ENCODE measurements around the gene EBI3. TPM values are rescaled to one million over a fixed set of nuclear protein-coding genes. Genes with fewer than 3 reads are reported as not detected.
"Not testable (repeated sequence)": the region's sequence is repeated elsewhere in the genome, so short reads cannot be mapped to it uniquely, and the experiment has no call there.

Gene EBI3
- total RNA-seq, 2 donors from 2014 or later = not detected

GRCh38 chr19:4228765-4229178, 551 bp upstream of the EBI3 start:
- H3K9ac ChIP-seq (ENCODE audit: extremely low read depth, low read length, poor library complexity, severe bottlenecking) = no peak overlapping the region

GRCh38 chr19:4230237-4230636, 914 bp downstream of the EBI3 start:
- not testable (repeated sequence) for H3K4me1 Mint-ChIP-seq; H3K27ac Mint-ChIP-seq; H3K9ac ChIP-seq (ENCODE audit: extremely low read depth, low read length, poor library complexity, severe bottlenecking); H3K36me3 Mint-ChIP-seq (ENCODE audit: low read depth); H3K27ac ChIP-seq (ENCODE audit: low read depth, low read length); H3K27me3 ChIP-seq (ENCODE audit: control insufficient read depth, insufficient read depth, low read length, poor library complexity, severe bottlenecking); H3K27me3 Mint-ChIP-seq (ENCODE audit: insufficient read depth); H3K4me1 ChIP-seq (ENCODE audit: control insufficient read depth, insufficient read depth, low read length); H3K9me3 ChIP-seq (ENCODE audit: control insufficient read depth, low read length); H3K36me3 ChIP-seq (ENCODE audit: control insufficient read depth, insufficient read depth, low read length); DNase-seq; H3K4me3 Mint-ChIP-seq; H3K4me3 ChIP-seq (ENCODE audit: low read length); H3K9me3 Mint-ChIP-seq
- 85% methylated on average over 6 of the region's 6 CpGs; no CpG with 5 or more reads in 1 of the 2 experiments for WGBS, 2 experiments (ENCODE audit: insufficient coverage in 1 of 2, insufficient read length in 1 of 2)

More at GRCh38 chr19:4228765-4229178, 551 bp upstream of the EBI3 start:
- Mint-ChIP-seq H3K4me3 (no peak overlapping the region), H3K27ac (no peak overlapping the region), H3K9me3 (no peaks in the 10 kb centered on the region), H3K36me3 (ENCODE audit: low read depth) (no peaks in the 10 kb centered on the region), H3K27me3 (ENCODE audit: insufficient read depth) (peaks cover 2% of the 10 kb centered on the region), H3K4me1 (no peaks in the 10 kb centered on the region)
- DNase-seq = no peak
- Histone ChIP-seq H3K4me1 (ENCODE audit: control insufficient read depth, insufficient read depth, low read length) (no peaks in the 10 kb centered on the region), H3K27me3 (ENCODE audit: control insufficient read depth, insufficient read depth, low read length, poor library complexity, severe bottlenecking) (no peaks in the 10 kb centered on the region), H3K27ac (ENCODE audit: low read depth, low read length) (no peak overlapping the region), H3K4me3 (ENCODE audit: low read length) (no peak overlapping the region), H3K9me3 (ENCODE audit: control insufficient read depth, low read length) (no peaks in the 10 kb centered on the region), H3K36me3 (ENCODE audit: control insufficient read depth, insufficient read depth, low read length) (no peaks in the 10 kb centered on the region)
- WGBS, 2 experiments (ENCODE audit: insufficient coverage in 1 of 2, insufficient read length in 1 of 2) = 83 to 94% methylated on average over 2 of the region's 2 CpGs
- no peak for TF ChIP-seq CTCF (conservative IDR thresholded peaks at IDR 0.05)

- not testable (repeated sequence) for H3K4me3 ChIP-seq (ENCODE audit: low read length); H3K9me3 Mint-ChIP-seq; H3K27ac Mint-ChIP-seq; H3K27me3 Mint-ChIP-seq (ENCODE audit: insufficient read depth); H3K4me1 ChIP-seq (ENCODE audit: control insufficient read depth, insufficient read depth, low read length); H3K9me3 ChIP-seq (ENCODE audit: control insufficient read depth, low read length); H3K27me3 ChIP-seq (ENCODE audit: control insufficient read depth, insufficient read depth, low read length, poor library complexity, severe bottlenecking); H3K9ac ChIP-seq (ENCODE audit: extremely low read depth, low read length, poor library complexity, severe bottlenecking); H3K4me3 Mint-ChIP-seq; H3K27ac ChIP-seq (ENCODE audit: low read depth, low read length); H3K36me3 Mint-ChIP-seq (ENCODE audit: low read depth); DNase-seq; H3K4me1 Mint-ChIP-seq; H3K36me3 ChIP-seq (ENCODE audit: control insufficient read depth, insufficient read depth, low read length)
- 93 to 95% methylated on average over 5 to 6 of the region's 6 CpGs for WGBS, 2 experiments (ENCODE audit: insufficient coverage in 1 of 2, insufficient read length in 1 of 2)
These were observed 2.2 kb downstream of the EBI3 start for GRCh38 chr19:4231521-4231920.

- not testable (repeated sequence) for H3K27ac ChIP-seq (ENCODE audit: low read depth, low read length); H3K4me3 Mint-ChIP-seq; H3K27me3 Mint-ChIP-seq (ENCODE audit: insufficient read depth); H3K9ac ChIP-seq (ENCODE audit: extremely low read depth, low read length, poor library complexity, severe bottlenecking); DNase-seq; H3K9me3 Mint-ChIP-seq; H3K36me3 ChIP-seq (ENCODE audit: control insufficient read depth, insufficient read depth, low read length); H3K4me1 ChIP-seq (ENCODE audit: control insufficient read depth, insufficient read depth, low read length); H3K27ac Mint-ChIP-seq; H3K4me3 ChIP-seq (ENCODE audit: low read length); H3K27me3 ChIP-seq (ENCODE audit: control insufficient read depth, insufficient read depth, low read length, poor library complexity, severe bottlenecking); H3K4me1 Mint-ChIP-seq; H3K36me3 Mint-ChIP-seq (ENCODE audit: low read depth); H3K9me3 ChIP-seq (ENCODE audit: control insufficient read depth, low read length)
- WGBS, 2 experiments (ENCODE audit: insufficient coverage in 1 of 2, insufficient read length in 1 of 2) = 95 to 100% methylated on average over 3 to 5 of the region's 5 CpGs
These were observed 2.8 kb downstream of the EBI3 start for GRCh38 chr19:4232139-4232538.
